Central memory CD4-positive, alpha-beta T cell (primary cell): ENCODE data around the gene PLEKHB1.
"Not testable (repeated sequence)": the region's sequence is repeated elsewhere in the genome, so short reads cannot be mapped to it uniquely, and the experiment has no call there.

ENCODE experiments used
- DNase-seq: peaks from one replicate; pipeline ENCODE4 v3.0.0; 2022

The PLEKHB1 gene

DNA sequence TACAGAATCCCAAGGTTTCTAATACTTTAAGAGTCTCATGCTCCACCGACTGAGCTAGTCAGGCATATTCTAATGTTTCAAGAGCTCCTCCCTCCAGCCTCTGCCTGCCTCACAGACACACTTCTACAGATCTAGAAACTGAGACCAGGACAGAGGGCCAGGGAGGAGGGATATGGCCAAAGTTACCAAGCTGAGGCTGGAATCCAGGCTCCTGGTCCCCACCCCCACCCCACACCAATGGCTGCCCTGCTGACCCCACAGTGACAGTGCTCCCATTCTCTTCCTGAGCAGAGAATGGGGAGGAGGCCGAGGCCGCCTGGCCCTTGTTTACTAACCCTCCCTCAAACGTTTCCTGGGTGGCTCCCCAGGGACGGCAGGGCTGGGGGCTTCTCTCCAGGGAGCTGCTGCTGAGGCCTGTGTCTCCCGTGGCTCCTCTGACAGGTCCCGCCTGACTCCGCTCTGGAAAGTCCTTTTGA lies 2.2 kb downstream of the PLEKHB1 start:
- no peak for DNase-seq

DNA sequence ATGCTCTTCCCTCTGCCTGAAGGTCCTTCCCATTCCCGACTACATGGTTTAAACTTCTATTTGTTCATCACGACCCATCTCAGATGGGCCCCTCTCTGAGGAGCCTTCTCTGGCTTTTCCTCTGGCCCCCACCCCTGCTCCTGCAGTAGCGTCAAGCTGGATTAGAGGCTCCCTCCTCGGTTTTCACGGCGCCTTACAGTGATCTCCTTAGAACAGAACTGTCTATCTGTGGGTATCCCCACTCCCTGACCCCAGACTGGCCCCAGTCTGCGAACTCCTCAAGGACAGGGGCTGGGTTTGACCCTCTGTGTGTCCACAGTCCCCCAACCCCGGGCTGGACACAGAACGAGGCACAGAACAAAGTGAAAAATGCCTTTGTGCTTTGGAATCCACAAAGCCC lies 2.8 kb downstream of the PLEKHB1 start:
- no peak for DNase-seq

DNA sequence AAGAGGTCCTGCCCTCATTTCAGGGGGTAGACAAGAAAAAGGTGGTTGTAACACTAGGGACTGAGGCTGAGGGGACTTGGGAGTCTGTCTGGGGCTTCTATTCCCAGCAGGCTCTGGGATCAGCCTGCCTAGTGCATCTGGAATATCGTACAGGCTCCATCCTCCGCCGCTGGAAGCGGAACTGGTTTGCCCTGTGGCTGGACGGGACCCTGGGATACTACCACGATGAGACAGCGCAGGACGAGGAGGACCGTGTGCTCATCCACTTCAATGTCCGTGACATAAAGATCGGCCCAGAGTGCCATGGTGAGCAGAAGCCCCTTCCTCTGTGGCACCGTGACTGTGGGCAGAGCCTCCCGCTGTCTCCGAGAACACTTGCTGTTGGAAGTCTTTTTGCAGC lies 4.0 kb downstream of the PLEKHB1 start:
- DNase-seq, result no peak

DNA sequence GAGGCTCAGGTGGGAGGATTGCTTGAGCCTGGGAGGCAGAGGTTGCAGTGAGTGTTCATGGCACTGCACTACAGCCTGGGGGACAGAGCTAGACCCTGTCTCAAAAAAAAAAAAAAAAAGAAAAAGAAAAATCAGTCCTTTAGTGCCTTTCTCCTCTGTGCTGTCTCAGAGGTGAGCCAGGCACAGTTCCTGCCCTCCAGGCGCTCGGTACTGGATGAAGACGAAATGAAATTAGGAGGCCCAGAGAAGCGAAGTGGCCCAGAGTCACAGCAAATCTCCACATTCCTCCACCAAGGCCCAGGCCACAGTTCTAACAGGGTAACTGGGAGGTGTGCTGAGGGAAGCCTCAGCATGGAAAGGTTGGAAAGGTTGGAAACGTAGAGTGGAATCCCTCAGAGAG lies 4.9 kb downstream of the PLEKHB1 start:
- no peak for DNase-seq

DNA sequence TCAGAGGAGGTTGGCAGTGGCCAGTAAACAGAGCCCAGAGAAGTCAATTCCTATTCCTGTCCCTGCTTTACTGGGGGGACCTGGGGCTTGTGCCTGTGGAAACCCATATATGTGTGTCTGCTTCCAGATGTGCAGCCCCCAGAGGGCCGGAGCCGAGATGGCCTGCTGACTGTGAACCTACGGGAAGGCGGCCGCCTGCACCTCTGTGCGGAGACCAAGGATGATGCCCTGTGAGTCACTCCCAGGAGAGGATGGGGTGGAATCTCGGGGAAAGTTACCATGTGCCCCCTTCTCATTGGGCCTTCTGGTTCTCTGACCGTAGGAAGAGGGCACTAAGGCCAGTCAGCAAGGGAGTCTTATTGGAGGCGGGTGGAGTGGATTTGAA lies 5.3 kb downstream of the PLEKHB1 start:
- DNase-seq, result no peak

DNA sequence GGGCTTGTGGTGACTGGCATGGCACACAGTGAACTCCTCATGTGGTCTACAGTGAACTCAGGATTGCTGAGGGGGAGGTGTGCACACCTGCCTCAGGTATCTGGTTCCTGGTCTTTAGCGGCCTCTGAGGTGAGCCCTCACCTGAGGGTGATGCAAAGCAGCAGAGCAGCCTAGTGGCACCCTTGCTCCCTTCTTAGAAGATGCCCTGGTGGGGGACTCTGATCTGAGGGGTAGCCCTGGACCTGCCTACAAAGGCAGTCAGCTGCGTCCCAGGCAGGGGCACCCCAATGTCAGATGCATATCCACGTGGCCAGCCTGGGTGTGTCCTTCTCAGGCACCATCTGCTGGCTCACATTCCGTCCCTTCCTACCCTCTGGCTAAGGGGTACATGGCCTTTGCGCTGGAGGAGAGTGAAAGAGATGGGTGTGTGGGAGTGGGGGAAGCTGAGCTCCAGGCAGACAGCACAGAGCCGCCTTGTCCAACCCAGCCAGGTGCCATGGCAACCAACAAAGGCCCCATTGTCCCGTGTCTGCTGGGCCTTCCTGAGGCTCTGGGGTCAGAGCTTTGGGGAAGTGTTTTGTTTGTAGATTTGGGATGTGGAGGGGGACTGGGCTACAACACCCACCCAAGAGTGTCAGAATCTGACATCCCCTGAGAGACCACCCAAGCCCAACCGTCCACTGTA lies 5.8 kb downstream of the PLEKHB1 start:
- DNase-seq, result no peak

DNA sequence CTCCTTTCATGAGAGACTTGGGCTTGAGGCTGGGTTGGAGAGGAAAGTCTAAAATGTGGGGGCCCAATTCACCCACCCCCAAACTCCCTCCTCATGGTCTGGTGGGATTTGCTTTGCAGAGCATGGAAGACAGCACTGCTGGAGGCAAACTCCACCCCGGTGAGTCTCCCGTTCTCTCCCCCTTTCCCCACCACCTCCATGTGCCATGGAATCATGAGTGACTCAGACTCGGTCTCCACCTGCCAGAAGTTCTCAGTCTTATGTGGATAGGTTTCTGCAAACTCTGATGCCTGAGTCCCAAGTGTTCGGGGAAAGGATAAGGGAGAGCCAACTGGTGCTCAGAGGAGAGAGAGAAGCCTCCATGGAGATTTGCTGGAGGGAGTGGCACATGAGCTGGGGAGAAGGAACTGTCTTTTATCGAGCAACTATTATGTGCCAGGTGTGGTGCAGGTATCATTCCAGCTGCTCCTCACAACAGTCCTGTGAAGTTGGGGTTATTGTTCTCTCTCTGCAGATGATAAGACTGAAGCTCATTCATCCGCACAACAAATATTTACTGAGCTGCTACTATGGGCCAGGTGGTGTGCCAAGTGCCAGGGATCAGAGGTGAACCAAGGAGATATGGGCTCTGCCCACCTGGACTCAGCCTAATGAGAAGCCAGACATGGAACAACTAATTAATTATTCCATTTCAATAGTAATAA lies 6.6 kb downstream of the PLEKHB1 start:
- no peak for DNase-seq

DNA sequence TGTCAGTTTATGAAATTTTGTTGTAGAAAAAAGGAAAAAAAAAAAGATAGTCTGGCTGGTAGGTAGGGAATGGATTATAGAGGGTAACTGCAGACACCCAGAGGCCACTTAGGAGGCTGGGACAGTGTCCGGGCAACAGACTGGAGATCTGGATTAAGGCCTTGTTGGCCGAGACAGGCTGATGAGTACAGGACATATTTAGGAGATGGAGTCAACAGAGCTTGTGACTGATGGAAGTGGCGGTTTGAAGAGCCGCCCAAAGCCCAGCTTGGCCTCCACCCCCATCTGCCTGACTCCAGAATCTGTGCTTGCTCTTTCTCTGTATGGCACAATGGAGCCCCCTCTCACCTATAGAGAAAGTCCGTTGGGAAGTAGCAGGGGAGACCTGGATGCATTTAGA lies 7.6 kb downstream of the PLEKHB1 start:
- DNase-seq, result no peak

DNA sequence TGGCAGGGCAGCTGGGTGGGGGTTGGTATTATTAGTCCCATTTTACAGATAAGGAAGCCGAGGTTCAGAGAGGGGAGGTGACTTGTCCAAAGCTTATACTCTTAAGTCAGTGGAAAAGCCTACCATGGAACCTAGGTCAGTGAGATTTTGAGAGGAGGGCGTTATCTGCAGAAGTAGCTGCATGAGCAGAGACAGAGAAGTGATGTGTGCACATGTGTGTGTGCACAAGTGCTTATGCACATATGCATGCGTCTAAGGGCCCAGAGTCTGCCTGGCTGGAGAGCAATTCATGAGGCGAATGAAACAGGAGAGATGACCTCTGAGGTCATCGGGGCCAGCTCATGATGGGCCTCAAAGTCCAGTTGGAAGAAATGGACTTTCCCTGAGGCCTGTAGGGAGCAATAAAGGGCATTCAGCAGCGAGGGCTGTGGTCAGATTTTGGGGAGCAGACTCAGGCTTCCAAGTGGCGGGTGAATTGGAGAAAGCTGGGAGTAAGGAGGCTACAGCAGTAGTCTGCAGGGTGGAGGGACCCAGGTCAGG lies 8.2 kb downstream of the PLEKHB1 start:
- no peak for DNase-seq

DNA sequence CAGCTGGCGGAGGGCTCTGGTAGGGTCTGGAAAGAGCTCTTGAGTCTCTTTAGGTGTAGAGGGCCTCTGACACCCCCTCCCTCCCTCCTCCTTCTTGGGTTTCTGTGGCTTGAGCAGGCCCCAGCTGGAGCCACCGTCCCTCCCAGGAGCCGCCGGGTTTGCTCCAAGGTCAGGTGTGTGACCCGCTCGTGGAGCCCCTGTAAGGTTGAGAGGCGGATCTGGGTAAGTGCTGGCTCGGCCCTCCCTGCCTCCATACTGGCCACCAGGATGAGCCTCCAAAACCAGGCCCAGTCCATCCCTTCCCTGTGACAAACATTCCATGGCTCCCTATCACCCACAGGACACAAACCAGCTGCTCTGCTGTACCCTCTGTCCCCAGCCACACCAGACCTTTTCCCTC lies 9.3 kb downstream of the PLEKHB1 start:
- no peak for DNase-seq

DNA sequence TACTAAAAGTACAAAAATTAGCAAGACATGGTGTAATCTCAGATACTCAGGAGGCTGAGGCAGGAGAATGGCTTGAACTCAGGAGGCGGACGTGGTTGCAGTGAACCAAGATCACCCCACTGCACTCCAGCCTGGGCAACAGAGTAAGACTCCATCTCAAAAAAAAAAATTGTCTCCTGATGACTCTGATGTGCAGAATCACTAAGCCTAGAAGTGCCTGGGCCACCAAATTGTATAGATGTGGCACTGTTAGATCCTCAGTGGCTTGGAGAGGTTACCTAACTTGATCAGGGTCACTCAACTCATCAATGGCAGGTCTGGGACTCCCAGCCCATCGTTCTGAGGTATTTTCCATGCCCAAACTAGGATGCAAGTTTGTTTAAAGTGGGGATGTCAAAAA lies 10.6 kb downstream of the PLEKHB1 start:
- DNase-seq, result no peak

DNA sequence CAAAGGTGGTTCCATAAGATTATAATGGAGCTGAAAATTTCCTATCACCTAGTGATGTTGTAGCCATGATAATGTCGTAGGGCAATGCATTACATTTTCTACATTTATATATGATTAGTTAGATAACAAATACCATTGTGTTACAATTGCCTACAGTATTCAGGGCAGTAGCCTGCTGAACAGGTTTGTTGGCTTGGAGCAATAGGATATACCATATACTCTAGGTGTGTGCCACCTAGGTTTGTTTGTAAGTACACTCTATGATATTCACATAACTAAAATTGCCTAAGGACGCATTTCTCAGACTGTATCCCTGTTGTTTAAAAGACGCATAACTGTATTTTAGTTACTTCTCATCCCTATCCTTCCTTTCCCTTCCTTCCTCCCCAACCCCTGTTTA lies 13.6 kb downstream of the PLEKHB1 start:
- DNase-seq, result no peak

DNA sequence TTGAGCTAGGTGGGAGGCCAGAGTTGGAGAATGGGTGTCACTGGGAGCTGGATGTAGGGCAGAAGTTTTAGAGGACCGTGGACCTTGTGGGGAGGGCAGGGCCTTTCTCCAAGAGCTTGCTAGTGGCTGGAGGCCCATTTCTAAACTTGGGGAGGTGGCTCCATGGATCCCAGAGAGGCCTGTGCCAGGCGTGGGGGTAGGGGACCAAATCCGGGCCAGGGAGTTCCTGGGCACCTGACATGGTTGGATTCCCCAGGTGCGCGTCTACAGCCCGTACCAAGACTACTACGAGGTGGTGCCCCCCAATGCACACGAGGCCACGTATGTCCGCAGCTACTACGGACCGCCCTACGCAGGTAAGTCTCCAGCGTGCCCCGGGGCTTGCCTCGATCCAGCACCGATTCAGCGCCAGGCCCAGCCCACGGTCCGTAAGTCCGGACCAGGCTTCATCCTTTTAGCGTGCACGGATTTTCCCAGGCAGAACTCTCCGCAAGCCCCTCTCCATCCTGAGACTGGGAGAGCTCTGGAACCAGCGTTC lies 14.2 kb downstream of the PLEKHB1 start:
- DNase-seq, result no peak

DNA sequence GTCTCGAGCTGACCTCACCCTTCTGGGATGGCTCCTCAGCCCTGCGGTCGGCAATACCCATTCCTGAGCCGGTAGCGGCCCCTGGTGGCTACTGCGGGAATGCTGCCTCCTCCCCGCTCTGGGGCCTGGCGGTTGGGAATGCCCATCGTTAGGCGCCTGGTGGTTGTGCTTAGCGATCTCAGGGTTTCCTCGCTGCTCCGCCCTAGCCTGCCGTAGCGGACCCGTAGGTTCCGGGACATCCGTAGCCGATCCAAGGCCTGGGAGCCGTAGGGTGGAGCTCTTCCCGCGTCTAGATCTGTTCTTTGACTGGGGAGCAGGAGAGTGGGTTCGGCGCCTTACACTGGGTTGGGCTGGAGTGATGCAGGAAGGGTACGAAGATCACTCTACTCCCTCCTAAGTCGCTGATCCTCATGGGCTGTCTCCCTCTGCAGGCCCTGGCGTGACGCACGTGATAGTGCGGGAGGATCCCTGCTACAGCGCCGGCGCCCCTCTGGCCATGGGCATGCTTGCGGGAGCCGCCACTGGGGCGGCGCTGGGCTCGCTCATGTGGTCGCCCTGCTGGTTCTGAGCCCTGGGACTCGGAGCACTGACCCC lies 14.8 kb downstream of the PLEKHB1 start:
- peak; percentile 70 for DNase-seq

DNA sequence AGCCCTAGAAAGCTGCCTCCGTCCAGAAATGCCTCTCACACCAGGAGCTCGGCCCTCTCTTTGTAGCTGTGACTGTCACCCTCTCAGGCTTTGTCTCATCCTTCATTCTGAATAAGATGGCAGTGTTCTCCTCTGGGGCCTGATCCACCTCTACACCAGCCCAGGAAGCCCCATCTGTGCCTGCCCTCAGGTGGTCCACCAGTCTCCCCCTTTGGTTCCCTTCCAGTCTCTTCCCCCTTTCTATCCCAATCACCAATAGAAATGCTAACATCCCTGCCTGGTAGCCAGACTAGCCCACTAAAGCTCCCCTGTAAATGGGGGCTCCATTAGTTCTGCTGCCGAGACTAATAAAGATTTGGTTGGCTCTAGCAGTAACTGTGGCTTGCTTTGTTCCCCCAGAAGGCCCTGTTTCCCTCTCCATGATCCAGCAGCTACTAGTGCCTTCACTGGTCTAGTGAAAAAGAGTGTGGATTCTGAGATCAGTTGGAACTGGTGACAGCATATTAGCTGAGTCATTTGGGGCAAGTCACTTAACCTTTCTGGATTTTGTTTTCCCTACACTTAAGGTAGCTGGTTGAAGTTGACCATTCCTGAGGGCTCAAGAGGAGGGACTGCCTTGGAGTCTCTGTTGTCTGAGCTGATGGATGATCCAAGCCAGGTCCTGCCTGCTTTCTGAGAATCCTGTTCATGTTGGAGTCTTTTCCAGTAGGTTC lies 16.2 kb downstream of the PLEKHB1 start:
- DNase-seq, result no peak

DNA sequence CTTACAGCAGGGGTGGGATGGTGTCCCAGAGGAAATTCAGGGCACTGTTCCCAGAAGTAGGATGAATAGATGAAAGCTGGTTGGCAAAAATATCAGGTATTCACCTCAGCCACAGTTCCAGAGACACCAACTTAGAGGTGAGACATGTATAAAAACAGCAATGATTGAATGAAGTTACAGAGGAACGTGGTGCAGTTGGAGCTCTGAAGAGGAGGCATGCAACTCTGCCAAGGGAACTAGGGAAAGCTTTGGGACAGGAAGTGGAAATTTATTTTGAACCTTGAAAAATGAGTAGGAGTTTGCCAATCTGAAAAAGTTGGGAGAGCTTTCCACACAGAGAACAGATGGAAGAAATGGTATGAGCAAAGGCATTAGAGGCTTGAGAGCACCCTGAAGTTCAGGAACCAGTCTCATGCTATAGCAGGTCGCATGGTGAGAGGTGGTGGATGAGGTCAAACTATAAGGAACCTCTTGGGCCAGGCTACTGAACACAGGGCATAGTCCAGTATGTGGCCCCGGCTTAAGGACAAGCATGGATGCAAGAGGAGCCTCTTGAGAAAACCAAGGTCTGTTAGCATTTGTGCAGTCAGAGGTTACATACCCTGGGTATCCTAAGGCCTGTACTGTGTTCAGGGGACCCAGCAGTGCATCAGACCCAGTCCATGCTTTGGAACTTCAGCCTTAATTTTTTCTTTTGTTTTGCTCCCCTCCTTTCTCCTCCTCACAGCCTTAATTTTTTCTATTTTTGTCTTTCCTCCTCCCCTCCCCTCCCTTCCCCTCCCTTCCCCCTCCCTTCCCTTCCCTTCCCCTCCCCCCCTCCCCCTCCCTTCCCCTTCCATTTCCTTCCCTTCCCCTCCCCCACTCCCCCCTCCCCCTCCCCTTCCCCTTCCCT lies 17.5 kb downstream of the PLEKHB1 start:
- no peak for DNase-seq

DNA sequence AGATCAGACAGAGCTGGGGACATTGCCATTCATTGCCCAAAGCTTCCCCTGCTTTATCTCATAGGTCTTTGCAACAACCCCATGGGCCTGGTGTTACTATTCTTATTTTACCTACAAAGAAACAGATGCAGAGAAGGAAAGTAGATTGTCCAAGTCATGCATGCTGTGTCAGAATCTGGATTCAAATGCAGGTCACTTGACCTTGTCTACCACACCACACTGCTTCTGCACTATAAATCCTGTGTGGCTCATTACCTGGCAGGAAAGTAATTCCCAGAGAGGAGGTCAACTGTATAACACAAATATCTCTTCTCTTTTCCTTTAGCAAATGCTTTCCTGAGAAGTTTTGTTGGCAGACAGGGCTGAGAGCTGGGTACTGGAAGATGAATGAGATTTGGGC lies 18.5 kb downstream of the PLEKHB1 start:
- no peak for DNase-seq

DNA sequence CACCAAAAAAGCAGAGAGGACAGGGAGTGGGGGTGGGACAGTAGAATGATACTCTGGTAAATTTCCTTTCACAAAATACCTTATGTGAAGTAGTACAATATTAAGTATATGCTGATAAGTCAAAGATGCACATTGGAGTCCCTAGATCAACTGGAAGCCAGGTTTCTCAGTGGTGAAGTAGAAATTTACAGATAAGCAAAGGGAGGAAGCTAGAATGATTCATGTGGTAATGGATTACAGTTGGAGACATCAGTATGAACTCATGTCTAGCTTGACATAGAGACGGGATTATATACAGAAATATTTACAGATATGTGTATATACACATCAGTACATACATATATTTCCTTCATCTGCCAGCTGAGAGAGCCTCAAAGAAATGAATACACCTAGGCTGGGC lies 21.5 kb downstream of the PLEKHB1 start:
- DNase-seq, result no peak

DNA sequence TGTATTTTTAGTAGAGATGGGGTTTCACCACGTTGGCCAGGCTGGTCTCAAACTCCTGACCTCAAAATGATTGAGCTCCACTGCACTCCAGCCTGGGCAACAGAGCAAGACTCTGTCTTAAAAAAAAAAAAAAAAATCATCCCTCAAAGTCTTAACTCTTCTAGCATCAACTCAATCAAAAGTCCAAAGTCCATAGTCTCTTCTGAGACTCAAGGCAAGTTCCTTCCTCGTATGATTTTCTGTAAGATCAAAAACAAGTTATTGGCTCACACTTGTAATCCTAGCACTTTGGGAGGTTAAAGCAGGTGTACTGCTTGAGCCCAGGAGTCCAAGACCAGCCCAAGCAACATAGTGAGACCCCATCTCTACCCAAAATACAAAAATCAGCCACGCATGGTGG lies 24.4 kb downstream of the PLEKHB1 start:
- DNase-seq, result no peak

DNA sequence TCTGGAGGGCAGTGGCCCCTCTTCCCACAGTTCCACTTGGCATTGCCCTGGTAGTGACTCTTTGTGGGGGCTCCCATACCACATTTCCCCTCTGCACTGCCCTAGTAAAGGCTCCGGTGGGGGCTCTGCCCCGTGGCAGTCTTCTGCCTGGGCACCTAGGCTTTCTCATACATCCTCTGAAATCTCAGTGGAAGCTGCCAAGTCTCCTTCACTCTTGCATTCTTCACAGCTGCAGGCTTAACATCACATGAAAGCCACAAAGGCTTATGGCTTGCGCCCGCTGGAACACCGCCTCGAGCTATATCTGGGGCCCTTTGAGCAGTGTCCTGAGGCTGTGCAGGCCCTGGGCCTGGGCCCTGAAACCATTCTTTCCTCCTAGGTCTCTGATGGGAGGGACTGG lies 25.3 kb downstream of the PLEKHB1 start:
- DNase-seq, result no peak

DNA sequence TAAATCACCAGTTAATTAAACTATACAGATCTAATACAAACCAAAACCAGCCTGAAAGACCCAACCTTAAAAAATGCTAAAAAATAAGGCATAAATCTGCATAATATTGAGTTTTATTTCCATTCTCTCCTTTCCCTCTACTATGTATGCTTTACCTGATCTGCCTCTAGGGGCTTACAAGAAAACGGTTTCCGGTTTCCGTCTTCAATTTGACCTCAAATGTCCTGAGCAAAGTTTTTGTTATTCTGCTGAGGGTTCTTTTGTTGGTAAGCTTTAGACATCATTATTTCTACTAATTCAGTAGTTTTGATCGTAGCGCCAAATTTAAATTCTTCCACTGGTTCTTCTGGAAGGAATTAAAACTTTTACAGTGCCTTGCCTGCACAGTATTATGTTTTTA lies 30.2 kb downstream of the PLEKHB1 start:
- DNase-seq, result not testable (repeated sequence)

DNA sequence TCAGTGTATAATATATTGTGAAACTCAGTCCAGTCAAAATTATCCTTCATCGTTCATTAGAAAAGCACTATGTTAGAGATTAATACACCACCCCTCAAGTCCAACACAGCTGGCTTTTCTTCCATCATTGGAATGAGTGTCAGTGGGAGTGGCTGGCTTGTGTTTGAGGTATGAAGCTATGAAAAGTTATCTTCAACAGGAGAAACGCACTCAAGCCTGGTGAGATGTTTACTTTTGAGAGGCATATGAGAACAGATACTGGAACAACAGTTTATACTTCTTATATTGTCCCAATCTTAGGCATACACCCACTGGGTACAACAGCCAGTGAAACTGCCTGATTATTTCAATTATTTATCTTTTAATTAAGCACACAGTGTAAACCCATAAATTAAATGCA lies 34.3 kb downstream of the PLEKHB1 start:
- no peak for DNase-seq
